ENCODE data around the gene AGBL1.

Gene AGBL1

DNA sequence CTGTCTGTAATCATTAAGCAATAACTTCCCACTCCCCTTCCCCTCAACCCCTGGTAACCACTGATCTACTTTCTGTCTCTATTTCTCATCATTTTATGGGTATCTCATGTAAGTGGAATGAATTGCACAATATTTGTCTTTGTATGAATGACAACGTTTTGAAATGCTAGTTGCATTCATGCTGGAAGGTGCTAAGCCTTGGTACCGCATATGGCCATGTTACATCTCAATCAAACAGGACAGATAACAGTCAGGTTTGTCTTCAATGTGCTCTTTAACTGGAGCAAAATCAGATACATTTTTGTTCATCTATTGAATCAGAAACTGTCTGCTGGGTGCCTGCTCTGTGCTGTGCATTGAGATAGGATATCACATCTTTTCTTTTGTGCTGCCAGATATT, 134.2 kb downstream of the AGBL1 start:
- Mint-ChIP-seq H3K9me3 (peaks cover 12% of the 10 kb centered on the region), H3K27ac (no peak overlapping the region), H3K27me3 (peaks cover 41% of the 10 kb centered on the region), H3K4me3 (no peak overlapping the region), H3K4me1 (ENCODE audit: low read depth) (no peaks in the 10 kb centered on the region), H3K36me3 (ENCODE audit: low read depth) (no peaks in the 10 kb centered on the region)
- DNase-seq: no peak

DNA sequence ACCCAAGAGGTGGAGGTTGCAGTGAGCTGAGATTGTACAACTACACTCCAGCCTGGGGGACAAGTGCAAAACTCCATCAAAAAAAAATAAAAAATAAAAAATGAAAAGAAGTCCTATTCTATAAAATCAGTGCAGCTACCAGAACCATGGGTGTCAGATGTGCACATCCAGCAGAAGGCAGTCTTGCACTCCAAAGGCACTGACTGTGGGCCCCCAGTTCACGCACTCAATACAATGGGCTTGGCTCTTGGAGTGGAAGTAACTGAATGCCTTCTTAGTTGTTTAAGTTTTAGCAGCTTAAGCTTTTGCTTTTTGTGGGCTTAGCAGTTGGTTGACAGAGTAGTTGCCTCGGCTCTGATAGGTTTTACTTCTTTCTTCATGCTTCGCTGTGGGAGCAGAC, 141.4 kb downstream of the AGBL1 start:
- no peaks in the 10 kb centered on the region for H3K36me3 Mint-ChIP-seq (ENCODE audit: low read depth)
- H3K27ac Mint-ChIP-seq: no peak overlapping the region
- no peak for DNase-seq
- no peaks in the 10 kb centered on the region for H3K4me1 Mint-ChIP-seq (ENCODE audit: low read depth)
- peaks cover 23% of the 10 kb centered on the region for H3K27me3 Mint-ChIP-seq
- no peak overlapping the region for H3K4me3 Mint-ChIP-seq
- H3K9me3 Mint-ChIP-seq: peaks cover 9% of the 10 kb centered on the region

DNA sequence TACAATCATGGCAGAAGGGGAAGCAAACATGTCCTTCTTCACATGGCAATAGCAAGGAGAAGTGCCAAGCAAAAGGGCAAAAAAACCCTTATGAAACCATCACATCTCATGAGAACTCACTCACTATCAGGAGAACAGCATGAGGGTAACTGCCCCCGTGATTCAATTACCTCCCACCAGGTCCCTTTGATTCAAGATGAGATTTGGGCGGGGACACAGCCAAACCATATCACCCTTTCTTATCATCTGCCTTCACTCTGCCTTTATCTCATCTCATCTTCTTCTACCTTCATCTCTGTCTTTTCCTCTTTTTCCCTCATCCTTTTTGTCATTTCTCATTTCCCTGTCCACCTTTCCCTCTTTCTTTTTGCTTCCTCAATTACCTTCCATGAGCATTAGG, 149.6 kb downstream of the AGBL1 start:
- Mint-ChIP-seq H3K4me1 (ENCODE audit: low read depth) (peaks cover 5% of the 10 kb centered on the region), H3K27ac (no peak overlapping the region), H3K9me3 (no peaks in the 10 kb centered on the region), H3K27me3 (peaks cover 55% of the 10 kb centered on the region), H3K4me3 (no peak overlapping the region), H3K36me3 (ENCODE audit: low read depth) (no peaks in the 10 kb centered on the region)
- DNase-seq: no peak

- DNase-seq: no peak
- Mint-ChIP-seq H3K27me3 (peaks cover 52% of the 10 kb centered on the region), H3K4me3 (no peak overlapping the region), H3K9me3 (no peaks in the 10 kb centered on the region), H3K36me3 (ENCODE audit: low read depth) (no peaks in the 10 kb centered on the region), H3K4me1 (ENCODE audit: low read depth) (peaks cover 5% of the 10 kb centered on the region), H3K27ac (no peak overlapping the region)
These were observed 150.3 kb downstream of the AGBL1 start for GRCh38 chr15:86229936-86230335.

- H3K4me1 Mint-ChIP-seq (ENCODE audit: low read depth): peaks cover 5% of the 10 kb centered on the region
- peaks cover 60% of the 10 kb centered on the region for H3K27me3 Mint-ChIP-seq
- H3K4me3 Mint-ChIP-seq: no peak overlapping the region
- no peaks in the 10 kb centered on the region for H3K9me3 Mint-ChIP-seq
- peak; percentile 38 for DNase-seq
- no peak overlapping the region for H3K27ac Mint-ChIP-seq
- no peaks in the 10 kb centered on the region for H3K36me3 Mint-ChIP-seq (ENCODE audit: low read depth)
These were observed 152.4 kb downstream of the AGBL1 start for GRCh38 chr15:86231864-86232721.

DNA sequence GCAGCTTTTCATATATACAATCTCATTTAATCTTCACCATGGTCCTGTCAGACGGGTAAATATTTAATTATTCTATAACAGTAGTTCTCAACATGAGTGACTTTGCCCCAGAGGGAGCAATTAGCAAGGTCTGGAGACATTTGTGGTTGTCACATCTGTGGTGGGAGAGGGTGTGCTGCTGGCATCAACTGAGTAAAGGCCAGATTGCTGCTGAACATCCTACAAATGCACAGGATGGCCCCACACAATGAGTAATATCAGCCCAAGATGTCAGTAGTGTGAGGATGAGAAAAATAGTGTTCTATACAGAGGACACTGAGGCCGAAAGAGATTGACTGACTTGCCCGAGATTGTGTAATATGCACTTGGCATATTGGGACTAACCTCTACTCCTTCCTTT, 156.0 kb downstream of the AGBL1 start:
- peaks cover 5% of the 10 kb centered on the region for H3K4me1 Mint-ChIP-seq (ENCODE audit: low read depth)
- H3K9me3 Mint-ChIP-seq: no peaks in the 10 kb centered on the region
- no peaks in the 10 kb centered on the region for H3K36me3 Mint-ChIP-seq (ENCODE audit: low read depth)
- peaks cover 37% of the 10 kb centered on the region for H3K27me3 Mint-ChIP-seq
- H3K4me3 Mint-ChIP-seq: no peak overlapping the region
- DNase-seq: no peak
- no peak overlapping the region for H3K27ac Mint-ChIP-seq

DNA sequence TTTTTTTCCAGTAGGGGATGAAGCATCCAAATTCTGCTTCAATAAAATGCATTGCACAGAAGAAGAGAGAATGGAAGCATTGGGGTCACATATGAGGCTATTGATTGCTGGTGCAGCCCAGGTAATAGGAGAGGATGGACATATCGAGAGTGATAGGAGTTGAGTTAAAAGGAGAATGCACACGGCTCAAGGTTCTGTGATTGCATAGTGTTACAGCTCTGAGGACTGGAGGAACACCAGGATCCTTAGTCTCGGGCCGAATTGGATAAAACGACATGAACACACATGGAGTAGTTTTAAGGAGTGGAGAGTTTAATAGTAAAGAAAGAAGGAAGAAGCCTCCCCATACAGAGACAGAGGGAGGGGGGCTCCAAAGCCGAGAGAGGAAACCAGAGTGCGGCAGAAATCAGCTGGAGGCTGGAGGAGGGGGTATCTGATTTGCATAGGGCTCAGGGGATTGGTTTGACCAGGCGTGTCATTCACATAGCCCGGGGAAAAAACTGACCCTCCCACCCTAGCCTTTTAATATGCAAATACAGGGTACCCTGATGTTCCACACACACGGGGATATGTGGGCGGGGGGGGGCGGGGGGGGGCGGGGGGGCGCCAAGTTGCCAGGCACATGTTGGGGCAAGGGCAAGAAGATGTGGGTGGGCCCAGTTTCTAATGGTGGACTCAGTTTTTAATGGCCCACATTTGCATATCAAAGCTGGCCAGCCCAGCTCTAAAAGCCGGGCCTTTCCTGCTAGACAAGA, 156.9 kb downstream of the AGBL1 start:
- Mint-ChIP-seq H3K9me3 (no peaks in the 10 kb centered on the region), H3K27me3 (peaks cover 36% of the 10 kb centered on the region), H3K36me3 (ENCODE audit: low read depth) (no peaks in the 10 kb centered on the region), H3K4me1 (ENCODE audit: low read depth) (peaks cover 5% of the 10 kb centered on the region), H3K27ac (no peak overlapping the region), H3K4me3 (no peak overlapping the region)
- DNase-seq: no peak

DNA sequence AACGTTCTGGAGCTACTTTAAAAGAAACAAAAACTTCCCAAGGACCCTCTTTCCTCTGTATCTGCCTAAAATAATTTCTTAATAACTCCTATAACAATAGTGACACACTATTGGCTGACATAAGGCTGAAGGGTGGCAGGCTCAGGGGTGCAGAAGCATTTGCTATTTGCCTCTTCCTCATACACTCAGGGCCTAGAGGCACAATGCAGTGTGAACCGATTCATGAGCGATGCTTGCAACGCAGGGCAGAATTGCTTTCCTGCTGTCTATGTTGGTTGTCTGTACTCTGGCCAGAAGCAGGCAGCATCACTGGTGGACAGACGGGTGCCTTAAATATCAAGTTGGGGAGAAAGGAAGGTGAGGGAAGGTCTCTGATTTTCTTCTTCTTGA, 157.4 kb downstream of the AGBL1 start:
- no peak for DNase-seq
- no peak overlapping the region for H3K4me3 Mint-ChIP-seq
- H3K9me3 Mint-ChIP-seq: no peaks in the 10 kb centered on the region
- H3K27me3 Mint-ChIP-seq: peaks cover 30% of the 10 kb centered on the region
- H3K27ac Mint-ChIP-seq: no peak overlapping the region
- peaks cover 3% of the 10 kb centered on the region for H3K4me1 Mint-ChIP-seq (ENCODE audit: low read depth)
- H3K36me3 Mint-ChIP-seq (ENCODE audit: low read depth): no peaks in the 10 kb centered on the region

GRCh38 chr15:86247249-86247955, 167.7 kb downstream of the AGBL1 start:
- H3K4me1 Mint-ChIP-seq (ENCODE audit: low read depth): no peaks in the 10 kb centered on the region
- no peak for DNase-seq
- H3K4me3 Mint-ChIP-seq: no peak overlapping the region

GRCh38 chr15:86255247-86255646, 175.6 kb downstream of the AGBL1 start:
- Mint-ChIP-seq H3K36me3 (ENCODE audit: low read depth) (no peaks in the 10 kb centered on the region), H3K9me3 (no peaks in the 10 kb centered on the region), H3K4me3 (no peak overlapping the region), H3K27me3 (peaks cover 8% of the 10 kb centered on the region), H3K4me1 (ENCODE audit: low read depth) (no peaks in the 10 kb centered on the region), H3K27ac (no peak overlapping the region)
- DNase-seq: no peak

More at GRCh38 chr15:86247249-86247955, 167.7 kb downstream of the AGBL1 start:
- no peaks in the 10 kb centered on the region for H3K27me3 Mint-ChIP-seq
- no peaks in the 10 kb centered on the region for H3K36me3 Mint-ChIP-seq (ENCODE audit: low read depth)
- H3K27ac Mint-ChIP-seq: no peak overlapping the region
- H3K9me3 Mint-ChIP-seq: no peaks in the 10 kb centered on the region

GRCh38 chr15:86256628-86257027, 177.0 kb downstream of the AGBL1 start:
- Mint-ChIP-seq H3K4me1 (ENCODE audit: low read depth) (no peaks in the 10 kb centered on the region), H3K4me3 (no peak overlapping the region), H3K27ac (no peak overlapping the region), H3K27me3 (peaks cover 10% of the 10 kb centered on the region), H3K9me3 (no peaks in the 10 kb centered on the region), H3K36me3 (ENCODE audit: low read depth) (no peaks in the 10 kb centered on the region)
- no peak for DNase-seq

GRCh38 chr15:86259589-86259988, 179.9 kb downstream of the AGBL1 start:
- no peaks in the 10 kb centered on the region for H3K9me3 Mint-ChIP-seq
- no peaks in the 10 kb centered on the region for H3K36me3 Mint-ChIP-seq (ENCODE audit: low read depth)
- DNase-seq: no peak
- no peaks in the 10 kb centered on the region for H3K4me1 Mint-ChIP-seq (ENCODE audit: low read depth)
- no peak overlapping the region for H3K4me3 Mint-ChIP-seq
- no peak overlapping the region for H3K27ac Mint-ChIP-seq
- peaks cover 8% of the 10 kb centered on the region for H3K27me3 Mint-ChIP-seq

- H3K27me3 Mint-ChIP-seq: peaks cover 9% of the 10 kb centered on the region
- no peaks in the 10 kb centered on the region for H3K4me1 Mint-ChIP-seq (ENCODE audit: low read depth)
- DNase-seq: no peak
- H3K27ac Mint-ChIP-seq: no peak overlapping the region
- H3K36me3 Mint-ChIP-seq (ENCODE audit: low read depth): no peaks in the 10 kb centered on the region
- no peaks in the 10 kb centered on the region for H3K9me3 Mint-ChIP-seq
- no peak overlapping the region for H3K4me3 Mint-ChIP-seq
These were observed 183.6 kb downstream of the AGBL1 start for GRCh38 chr15:86263230-86263629.

DNA sequence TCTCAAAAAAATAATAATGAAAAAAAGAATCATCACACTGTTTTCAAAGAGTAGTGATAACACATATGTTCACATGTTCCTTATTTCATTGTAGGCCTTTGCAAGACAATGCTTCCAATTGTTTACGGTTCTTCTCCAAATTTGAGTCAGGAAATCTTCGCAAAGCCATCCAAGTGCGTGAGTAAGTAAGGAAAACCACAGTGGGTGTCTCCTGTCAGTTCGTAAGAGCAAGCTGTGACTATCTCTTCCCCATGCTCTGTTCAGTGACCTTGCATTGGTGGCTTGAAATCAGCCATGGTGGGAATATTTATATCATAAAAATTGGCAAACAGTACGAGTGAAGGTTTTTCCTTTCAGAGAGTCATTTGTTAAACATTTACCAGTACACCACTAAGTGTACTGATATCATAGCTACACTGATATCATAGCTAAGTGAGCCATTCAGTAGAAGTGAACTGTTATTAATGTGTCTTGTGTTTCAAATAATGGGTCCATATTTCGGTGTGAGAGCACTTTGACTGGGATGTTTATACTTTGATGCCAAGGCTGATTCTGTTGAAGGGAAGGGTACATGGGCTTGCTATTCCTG, 187.3 kb downstream of the AGBL1 start:
- H3K36me3 Mint-ChIP-seq (ENCODE audit: low read depth): no peaks in the 10 kb centered on the region

More for the DNA sequence above, 187.3 kb downstream of the AGBL1 start:
- Mint-ChIP-seq H3K9me3 (no peaks in the 10 kb centered on the region), H3K4me3 (no peak overlapping the region), H3K4me1 (ENCODE audit: low read depth) (no peaks in the 10 kb centered on the region), H3K27me3 (peaks cover 12% of the 10 kb centered on the region), H3K27ac (no peak overlapping the region)
- DNase-seq: no peak

Data from activated T-cell treated with anti-CD3 and anti-CD28 coated beads, Interleukin-2, amount 50 U/mL, for 24 hours (primary cell).